NCI-H526 (cell line): ENCODE results near the gene NDUFV1.
"Not testable (repeated sequence)": the region's sequence is repeated elsewhere in the genome, so short reads cannot be mapped to it uniquely, and the experiment has no call there.

Experiments used
- DNase-seq, 2 experiments: peaks; one replicate each; lab custom pipeline; 2025; lab: John Stamatoyannopoulos, UW

The NDUFV1 gene

DNA sequence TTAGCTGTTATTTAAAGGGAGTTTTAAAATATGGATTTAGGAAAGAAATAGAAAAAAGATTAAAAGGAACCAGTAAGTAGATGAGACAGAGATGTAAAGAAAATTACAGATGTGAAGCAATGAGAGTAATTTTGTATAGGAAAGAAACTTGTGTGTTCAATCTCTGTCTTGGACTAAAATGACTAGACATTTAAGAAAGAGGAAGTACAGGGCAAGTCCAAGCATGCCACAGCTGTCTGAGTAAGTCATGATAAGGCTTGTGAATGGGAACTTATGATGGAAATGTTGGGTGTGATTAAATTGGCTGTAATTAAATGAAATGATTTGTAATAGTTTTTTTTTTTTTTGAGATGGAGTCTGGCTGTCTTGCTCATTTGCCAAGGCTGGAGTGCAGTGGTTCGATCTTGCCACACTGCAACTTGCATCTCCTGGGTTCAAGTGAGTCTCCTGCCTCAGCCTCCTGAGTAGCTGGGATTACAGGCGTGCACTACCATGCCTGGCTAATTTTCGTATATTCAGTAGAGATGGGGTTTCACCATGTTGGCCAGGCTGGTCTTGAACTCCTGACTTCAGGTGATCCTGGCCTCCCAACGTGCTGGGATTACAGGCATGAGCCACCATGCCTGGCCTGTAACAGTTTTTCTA is 49.7 kb downstream of the NDUFV1 start:
- DNase-seq: no peak

- DNase-seq: no peak
These were observed 50.6 kb downstream of the NDUFV1 start for GRCh38 chr11:67657300-67657699.

GRCh38 chr11:67659651-67660165 is 53.0 kb downstream of the NDUFV1 start:
- not testable (repeated sequence) for DNase-seq

- not testable (repeated sequence) for DNase-seq
These were observed 54.0 kb downstream of the NDUFV1 start for GRCh38 chr11:67660752-67661151.
